ENCODE measurements around the gene EYS.

The EYS gene

DNA sequence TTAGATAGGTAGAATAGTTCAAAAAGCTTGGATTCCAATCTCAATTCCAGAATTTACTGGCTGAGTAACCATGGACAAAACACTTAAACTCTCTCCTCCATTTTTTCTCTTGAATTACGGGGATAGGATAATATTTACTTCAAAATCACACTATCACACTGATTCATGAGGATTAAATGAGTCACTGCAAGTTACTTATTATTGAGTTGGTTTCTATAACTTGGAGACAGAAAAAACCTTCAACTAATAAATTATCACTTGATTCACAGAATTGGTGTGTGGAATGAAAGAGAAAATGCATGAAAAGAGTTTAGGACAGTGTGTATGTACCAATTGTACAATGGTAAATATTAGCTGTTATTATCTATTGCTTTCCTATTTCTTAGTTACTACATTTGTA lies 1486.2 kb downstream of the EYS start:
- DNase-seq, result no peak

DNA sequence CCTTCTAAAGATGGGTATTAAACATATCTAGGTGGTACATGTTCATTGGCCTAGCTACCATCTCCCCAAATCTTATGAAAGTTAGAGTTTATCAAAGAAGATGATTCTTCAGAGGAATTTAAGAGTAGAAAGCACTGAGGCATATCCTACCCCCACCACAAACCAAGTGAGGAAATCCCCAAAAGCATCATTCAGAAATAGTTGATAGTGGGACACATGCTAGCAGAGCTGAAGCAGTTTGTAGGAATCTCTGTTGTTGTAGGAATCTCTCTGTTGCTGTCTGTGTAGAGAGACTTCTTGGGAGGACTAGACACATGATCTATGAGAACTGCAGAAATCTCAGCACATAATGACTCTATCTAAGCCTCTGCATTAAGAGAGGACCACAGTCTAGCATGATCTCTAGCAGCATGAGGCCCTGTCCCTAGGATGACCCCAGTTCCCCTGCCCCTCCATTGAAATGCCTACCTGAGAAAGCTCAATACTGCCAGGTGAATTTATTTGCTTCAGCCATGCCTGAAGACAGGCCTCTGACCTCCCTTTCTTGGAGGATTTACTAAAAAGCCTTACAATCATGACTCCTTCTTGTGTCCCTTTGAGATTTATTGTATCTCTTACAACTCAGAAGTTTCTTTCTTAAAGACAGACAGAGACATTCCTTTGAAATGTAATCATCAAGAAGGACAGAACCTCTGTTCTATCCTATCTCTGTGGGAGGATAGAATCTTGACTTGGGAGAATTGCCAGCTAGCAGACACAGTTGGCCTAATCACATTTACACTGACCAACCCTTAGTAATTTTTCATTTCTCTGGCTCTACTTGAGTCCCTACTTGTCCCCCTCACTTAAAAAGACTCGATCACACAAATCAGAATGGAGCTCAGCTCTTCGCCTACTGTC lies 1489.1 kb downstream of the EYS start:
- DNase-seq, result peak; percentile 55

GRCh38 chr6:64214373-64214772 lies 1492.7 kb downstream of the EYS start:
- no peak for DNase-seq

GRCh38 chr6:64213697-64214096 lies 1493.3 kb downstream of the EYS start:
- DNase-seq, result no peak

- no peak for DNase-seq
Measured at GRCh38 chr6:64197246-64197645, 1509.8 kb downstream of the EYS start.

DNA sequence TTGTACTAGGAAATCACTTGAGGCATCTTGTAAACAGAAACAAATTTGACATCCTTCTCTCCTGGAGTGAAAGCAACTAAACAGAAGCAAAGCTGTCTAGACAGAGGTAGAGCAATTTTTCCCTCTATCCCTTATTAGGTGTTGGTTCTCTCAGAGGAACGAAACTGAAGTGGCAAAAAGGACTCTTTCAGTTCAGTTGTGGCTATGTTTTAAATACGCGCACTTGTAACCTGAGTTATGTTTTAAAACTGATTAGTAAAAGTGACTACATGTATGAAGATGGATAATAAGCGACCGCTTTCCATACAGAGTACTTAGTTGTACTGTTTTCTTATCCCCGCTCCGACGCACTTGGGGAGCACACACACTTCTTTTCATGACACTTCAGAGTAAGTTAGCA lies 1520.4 kb downstream of the EYS start:
- no peak for DNase-seq

DNA sequence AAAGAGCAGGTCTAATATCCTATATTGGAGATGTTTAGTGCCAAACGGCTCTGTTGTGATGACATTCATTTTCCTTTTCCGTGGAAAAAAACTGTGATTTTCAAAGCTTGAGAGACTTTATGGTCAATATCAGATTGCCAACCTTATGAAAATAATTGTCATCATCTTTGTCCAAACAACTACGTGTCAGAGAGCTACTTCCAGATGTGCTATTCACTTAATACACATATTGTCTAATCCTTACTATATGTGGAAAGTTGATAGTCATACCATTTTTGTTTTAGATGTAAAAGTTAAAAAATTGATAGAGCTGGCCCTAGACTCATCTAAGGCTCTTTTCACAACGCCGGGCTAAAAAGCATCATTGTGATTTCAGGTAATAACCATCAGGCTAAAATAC lies 1521.4 kb downstream of the EYS start:
- no peak for DNase-seq

GRCh38 chr6:64175296-64175695 lies 1531.7 kb downstream of the EYS start:
- DNase-seq, result no peak

- no peak for DNase-seq
Measured at GRCh38 chr6:64170316-64170715, 1536.7 kb downstream of the EYS start.

DNA sequence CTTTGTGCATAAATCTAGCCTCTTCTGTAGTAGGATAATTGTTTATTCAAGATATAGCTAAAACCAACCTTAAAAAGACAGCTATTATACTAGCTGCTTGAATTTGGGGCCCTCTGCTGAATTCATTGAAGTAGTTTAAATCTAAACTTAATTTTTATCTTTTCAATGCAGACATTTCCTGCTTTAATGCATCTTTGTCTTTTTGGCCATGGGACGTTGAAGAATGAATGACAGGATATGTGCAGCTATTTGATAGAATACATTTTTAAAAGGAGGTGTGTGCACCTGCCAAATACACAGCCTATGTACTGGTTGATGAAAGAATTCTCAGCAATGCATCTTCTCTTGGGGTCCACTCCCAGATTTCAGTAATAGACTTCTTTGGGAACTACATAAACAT lies 1546.5 kb downstream of the EYS start:
- no peak for DNase-seq

- DNase-seq, result no peak
Measured at GRCh38 chr6:64155063-64155462, 1552.0 kb downstream of the EYS start.

DNA sequence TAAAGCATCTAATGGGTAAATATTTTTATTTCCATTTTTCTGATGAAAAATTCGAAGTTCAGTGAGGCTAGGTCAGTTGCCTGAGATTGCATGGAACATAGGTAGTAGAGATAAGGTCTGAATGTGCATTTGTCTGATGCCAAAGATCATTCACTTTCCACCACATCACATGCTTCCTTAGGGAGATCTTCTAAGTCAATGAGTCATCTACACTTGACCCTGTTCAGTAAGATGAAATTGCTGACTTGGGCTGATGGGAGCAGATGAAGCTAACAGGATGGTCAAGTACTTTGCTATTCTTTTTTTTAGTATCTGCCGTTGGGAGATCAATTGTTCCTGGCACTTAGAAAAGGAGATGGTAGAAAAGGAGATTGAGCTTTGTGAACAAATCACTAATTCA lies 1560.2 kb downstream of the EYS start:
- DNase-seq, result no peak

DNA sequence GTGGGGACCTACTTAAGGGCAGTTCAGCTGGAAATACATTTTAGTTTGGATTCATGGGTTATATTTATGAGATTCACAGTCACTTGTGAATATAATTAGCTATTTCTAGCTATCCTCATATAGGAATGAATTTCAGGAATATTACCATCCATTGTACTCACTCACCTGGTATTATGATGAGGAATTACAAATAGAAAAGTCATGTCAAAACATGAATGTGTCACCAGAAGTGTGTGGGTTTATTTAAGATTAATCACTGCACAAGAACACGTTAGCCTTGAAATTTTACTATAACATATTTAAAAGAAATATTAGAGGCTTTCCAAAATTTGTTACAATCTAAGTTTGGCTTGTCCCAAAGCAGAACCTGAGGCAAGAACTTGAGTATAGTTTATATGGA lies 1560.9 kb downstream of the EYS start:
- DNase-seq, result no peak

- no peak for DNase-seq
Measured at GRCh38 chr6:64145658-64146057, 1561.4 kb downstream of the EYS start.

DNA sequence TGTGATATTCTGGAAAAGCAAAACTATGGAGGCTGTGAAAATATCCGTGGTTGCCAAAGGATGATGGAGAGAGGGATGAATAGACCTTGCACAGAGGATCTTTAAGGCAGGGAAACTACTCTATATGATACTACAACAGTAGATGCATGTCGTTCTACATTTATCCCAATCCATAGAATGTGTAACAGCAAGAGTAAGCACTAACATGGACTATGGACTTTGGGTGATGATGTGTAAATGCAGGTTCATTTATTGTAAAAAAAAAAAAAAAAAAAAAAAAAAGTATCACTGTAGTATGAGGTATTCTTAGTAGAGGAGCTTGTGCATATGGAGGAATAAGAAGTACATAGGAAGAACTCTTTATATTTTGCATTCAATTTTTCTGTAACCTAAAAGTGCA lies 1563.9 kb downstream of the EYS start:
- no peak for DNase-seq

GRCh38 chr6:64141680-64142079 lies 1565.3 kb downstream of the EYS start:
- DNase-seq, result no peak

DNA sequence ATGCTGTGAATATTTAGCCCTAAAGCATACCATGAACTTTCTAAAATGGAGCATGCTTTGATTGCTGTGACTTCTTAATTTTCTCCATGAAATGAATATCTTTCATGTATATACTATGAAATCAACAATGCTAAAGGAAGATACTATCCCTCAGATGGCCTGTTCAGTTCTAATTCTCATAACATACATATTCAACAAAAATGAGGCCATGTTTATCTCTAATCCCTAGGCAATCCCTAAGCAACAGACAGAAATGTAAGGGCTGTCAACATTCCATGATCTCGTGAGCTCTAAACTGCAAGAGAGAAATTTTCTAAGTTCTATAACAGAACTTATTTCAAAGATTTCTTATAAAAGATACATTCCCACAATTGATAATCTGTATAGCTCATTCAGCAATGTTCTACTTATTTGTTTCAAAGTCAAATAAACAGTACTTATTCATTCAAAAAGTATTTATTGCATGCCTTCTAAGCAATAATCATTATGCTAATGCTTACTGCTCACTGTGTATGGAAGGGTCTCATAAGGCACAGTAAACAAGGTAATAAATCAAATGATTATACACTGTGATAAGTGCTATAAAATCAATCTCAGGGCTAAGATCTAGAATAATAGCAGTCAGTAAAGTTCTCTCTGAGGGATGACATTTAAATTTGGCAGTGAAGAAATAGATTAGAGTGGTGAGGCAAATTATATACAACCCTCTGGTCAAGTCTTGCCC lies 1578.6 kb downstream of the EYS start:
- DNase-seq, result no peak

DNA sequence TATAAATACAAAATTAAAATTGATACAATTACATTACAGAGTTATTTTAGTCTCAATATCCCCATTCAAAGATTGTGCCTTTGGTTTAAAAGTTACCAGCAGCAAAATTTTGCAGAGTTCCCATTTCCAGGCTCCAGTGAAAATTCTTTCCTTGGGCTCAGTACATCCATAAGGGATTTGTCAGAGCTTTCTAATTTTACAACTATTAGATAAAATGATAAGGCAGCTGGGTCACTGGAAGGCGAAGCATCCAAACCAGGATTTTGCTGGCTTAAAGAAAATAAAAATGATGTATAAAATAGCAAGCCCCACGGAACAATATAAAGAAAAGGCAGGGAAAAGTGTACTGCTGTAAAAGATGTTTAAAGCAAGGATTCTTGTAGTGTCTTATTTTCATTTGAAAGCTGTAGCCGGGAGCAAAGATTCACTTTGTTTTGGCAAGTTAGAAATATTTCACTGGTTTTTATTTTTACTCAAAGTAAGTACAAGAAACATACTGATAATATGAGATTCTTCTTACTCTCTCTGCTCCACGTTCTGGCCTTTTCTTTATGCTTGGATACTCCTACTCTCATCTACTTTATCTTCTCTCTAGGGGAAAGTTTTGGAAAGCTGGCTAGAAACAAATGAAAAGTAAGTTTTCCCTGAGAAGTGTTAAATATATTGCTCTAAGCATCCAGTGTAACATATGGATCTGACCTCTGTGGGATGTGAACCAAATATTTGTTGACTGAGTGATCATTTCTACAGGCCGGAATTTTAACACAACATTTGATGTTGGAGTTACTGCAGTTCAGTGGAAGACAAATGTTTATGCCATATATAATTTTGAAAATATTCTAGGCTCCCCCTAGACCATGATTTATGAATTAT lies 1583.0 kb downstream of the EYS start:
- no peak for DNase-seq

- no peak for DNase-seq
Measured at GRCh38 chr6:64122712-64123375, 1584.2 kb downstream of the EYS start.

DNA sequence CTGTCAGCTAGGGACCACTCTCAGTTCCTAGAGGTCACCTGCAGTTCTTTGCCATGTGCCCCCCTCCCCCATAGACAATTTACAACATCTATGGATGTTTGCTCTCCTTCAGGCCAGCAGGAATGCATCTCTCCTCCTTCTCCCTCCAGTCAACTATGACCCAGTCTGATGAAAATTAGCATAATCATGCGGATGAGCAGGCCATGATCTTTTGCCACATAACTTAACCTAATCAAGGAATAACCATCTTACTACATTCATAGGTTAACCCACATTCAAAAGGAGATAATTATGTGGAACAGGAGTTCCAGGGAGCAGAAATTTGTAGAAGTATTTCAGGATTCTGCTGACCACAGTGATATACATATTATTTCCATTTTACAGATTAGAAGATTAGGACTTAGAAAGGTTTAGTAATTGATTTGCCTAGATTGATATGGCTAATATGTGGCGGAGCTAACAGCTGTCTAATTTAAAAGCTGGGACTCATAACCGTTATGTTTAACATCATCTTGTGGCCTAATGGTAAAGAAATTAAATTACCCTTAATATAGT lies 1585.9 kb downstream of the EYS start:
- DNase-seq, result no peak

DNA sequence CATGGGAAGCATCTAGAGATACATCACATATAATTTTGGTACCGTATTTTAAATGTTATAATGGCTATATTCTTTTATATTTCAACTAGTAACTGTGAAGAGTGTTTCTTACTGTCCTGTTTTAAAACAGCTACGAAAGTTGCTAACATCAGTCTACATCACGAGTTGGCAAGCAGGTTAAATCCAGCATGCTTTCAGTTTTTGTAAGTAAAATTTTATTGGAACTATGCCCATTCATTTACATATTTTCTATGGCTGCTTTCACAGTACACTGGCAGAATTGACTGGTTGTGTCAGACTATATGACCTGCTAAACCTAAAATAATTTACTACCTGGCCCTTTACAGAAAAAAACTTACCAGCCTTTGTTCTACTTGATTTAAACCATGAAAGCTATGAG lies 1593.3 kb downstream of the EYS start:
- DNase-seq, result no peak

- peak; percentile 5 for DNase-seq
Measured at GRCh38 chr6:64104051-64104450, 1603.0 kb downstream of the EYS start.

All from fibroblast of skin of scalp (primary cell).